ENCODE data around the gene HAGH. TPM values are rescaled to one million over a fixed set of nuclear protein-coding genes. Genes with fewer than 3 reads are reported as not detected.

HAGH gene
- total RNA-seq, 1 donor: 32.9 TPM

DNA sequence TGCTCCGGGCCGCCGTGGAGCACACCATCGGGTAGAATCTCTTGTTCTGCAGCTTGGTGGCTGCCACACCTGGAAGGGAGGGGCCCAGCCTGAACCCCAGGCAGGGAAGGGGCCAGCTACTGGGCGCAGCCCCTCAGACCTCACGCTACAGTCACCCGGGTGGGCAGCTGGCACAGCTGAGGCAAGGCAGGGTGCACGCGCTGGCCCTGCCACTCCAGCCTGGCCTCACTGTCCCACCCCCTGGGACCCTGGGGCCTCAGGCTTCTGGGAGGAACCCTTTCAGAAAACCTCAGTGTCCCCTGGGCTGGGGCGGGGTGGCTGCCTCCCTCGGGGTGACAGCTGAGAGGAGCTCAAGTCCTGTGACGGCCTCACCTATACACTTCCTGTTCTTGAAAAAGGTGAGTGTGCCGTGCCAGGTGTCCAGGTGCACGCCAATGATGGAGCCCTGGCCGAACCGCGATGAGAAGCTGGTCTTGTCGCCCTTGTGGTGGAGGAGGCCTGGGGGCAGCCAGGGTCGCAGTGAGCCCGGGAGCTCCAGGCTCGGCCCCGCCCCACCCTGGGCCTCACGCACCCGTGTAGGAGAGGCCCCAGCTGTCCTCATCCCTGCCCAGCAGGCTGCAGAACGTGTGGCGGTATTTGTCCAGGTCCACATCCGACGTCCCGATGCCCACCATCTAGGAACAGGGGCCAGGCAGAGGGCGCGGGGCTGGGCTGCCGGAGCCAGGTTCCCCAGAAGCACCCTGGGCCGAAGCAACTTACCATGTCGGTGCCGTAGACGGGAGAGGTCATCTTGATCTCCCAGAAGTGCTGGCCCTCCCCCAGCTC lies 49.0 kb downstream of the HAGH start:
- H2AFZ ChIP-seq (ENCODE audit: low read length): no peak overlapping the region
- H3K4me2 ChIP-seq (ENCODE audit: insufficient read depth, low read length): no peak overlapping the region
- DNase-seq (ENCODE audit: insufficient read length, low spot score, missing footprints): peak; percentile 86
- H3K27ac ChIP-seq (ENCODE audit: low read depth, low read length): no peak overlapping the region
- peaks cover 29% of the 10 kb centered on the region for H3K36me3 ChIP-seq (ENCODE audit: insufficient read depth, low read length)
- TF ChIP-seq, protein P1, sequence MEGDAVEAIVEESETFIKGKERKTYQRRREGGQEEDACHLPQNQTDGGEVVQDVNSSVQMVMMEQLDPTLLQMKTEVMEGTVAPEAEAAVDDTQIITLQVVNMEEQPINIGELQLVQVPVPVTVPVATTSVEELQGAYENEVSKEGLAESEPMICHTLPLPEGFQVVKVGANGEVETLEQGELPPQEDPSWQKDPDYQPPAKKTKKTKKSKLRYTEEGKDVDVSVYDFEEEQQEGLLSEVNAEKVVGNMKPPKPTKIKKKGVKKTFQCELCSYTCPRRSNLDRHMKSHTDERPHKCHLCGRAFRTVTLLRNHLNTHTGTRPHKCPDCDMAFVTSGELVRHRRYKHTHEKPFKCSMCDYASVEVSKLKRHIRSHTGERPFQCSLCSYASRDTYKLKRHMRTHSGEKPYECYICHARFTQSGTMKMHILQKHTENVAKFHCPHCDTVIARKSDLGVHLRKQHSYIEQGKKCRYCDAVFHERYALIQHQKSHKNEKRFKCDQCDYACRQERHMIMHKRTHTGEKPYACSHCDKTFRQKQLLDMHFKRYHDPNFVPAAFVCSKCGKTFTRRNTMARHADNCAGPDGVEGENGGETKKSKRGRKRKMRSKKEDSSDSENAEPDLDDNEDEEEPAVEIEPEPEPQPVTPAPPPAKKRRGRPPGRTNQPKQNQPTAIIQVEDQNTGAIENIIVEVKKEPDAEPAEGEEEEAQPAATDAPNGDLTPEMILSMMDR (IDR thresholded peaks at IDR 0.05; ENCODE audit: extremely low read depth, low read depth, low read length): no peak
- H4K20me1 ChIP-seq (ENCODE audit: insufficient read depth, low read length): peaks cover 36% of the 10 kb centered on the region
- H3K9me3 ChIP-seq (ENCODE audit: low read depth, low read length): no peaks in the 10 kb centered on the region
- no peak overlapping the region for H3K4me3 ChIP-seq (ENCODE audit: insufficient read depth, low read length)
- H3K4me1 ChIP-seq (ENCODE audit: insufficient read depth, low read length): peaks cover 21% of the 10 kb centered on the region
- H3K79me2 ChIP-seq (ENCODE audit: insufficient read depth, low read length): peaks cover 40% of the 10 kb centered on the region
- no peaks in the 10 kb centered on the region for H3K27me3 ChIP-seq (ENCODE audit: insufficient read depth, low read length)

- Histone ChIP-seq H3K4me1 (ENCODE audit: insufficient read depth, low read length) (peaks cover 27% of the 10 kb centered on the region), H3K4me3 (ENCODE audit: insufficient read depth, low read length) (no peak overlapping the region), H2AFZ (ENCODE audit: low read length) (no peak overlapping the region), H4K20me1 (ENCODE audit: insufficient read depth, low read length) (peaks cover 39% of the 10 kb centered on the region), H3K36me3 (ENCODE audit: insufficient read depth, low read length) (peaks cover 29% of the 10 kb centered on the region), H3K9me3 (ENCODE audit: low read depth, low read length) (no peaks in the 10 kb centered on the region), H3K27ac (ENCODE audit: low read depth, low read length) (no peak overlapping the region), H3K27me3 (ENCODE audit: insufficient read depth, low read length) (no peaks in the 10 kb centered on the region), H3K4me2 (ENCODE audit: insufficient read depth, low read length) (no peak overlapping the region), H3K79me2 (ENCODE audit: insufficient read depth, low read length) (peaks cover 46% of the 10 kb centered on the region)
- peak; percentile 77 for DNase-seq (ENCODE audit: insufficient read length, low spot score, missing footprints)
- TF ChIP-seq, protein P1 (IDR thresholded peaks at IDR 0.05; ENCODE audit: extremely low read depth, low read depth, low read length): no peak
These were observed 49.6 kb downstream of the HAGH start for GRCh38 chr16:1776991-1777374.

DNA sequence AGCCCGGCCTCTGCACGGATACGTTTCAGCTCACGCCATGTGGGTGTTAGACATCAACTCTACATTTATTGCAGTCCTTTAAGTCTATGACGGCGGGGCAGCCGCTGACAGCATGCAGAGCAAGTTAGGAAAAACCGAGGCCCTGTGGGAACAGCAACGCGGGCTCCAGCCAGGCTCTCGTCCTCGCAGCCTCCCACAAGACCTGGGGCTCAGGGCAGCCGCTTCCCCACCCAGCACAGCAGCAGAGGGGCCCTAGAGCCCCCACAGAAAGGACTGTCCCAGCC lies 50.0 kb downstream of the HAGH start:
- H3K79me2 ChIP-seq (ENCODE audit: insufficient read depth, low read length): peaks cover 49% of the 10 kb centered on the region
- TF ChIP-seq, protein P1 (IDR thresholded peaks at IDR 0.05; ENCODE audit: extremely low read depth, low read depth, low read length): no peak

GRCh38 chr16:1775846-1776671 lies 50.6 kb downstream of the HAGH start:
- Histone ChIP-seq H3K36me3 (ENCODE audit: insufficient read depth, low read length) (peaks cover 29% of the 10 kb centered on the region), H4K20me1 (ENCODE audit: insufficient read depth, low read length) (peaks cover 35% of the 10 kb centered on the region), H3K4me2 (ENCODE audit: insufficient read depth, low read length) (no peak overlapping the region), H3K4me1 (ENCODE audit: insufficient read depth, low read length) (peaks cover 23% of the 10 kb centered on the region), H3K79me2 (ENCODE audit: insufficient read depth, low read length) (peaks cover 46% of the 10 kb centered on the region), H2AFZ (ENCODE audit: low read length) (no peak overlapping the region), H3K4me3 (ENCODE audit: insufficient read depth, low read length) (no peak overlapping the region), H3K9me3 (ENCODE audit: low read depth, low read length) (no peaks in the 10 kb centered on the region), H3K27ac (ENCODE audit: low read depth, low read length) (no peak overlapping the region), H3K27me3 (ENCODE audit: insufficient read depth, low read length) (no peaks in the 10 kb centered on the region)
- TF ChIP-seq, protein P1 (IDR thresholded peaks at IDR 0.05; ENCODE audit: extremely low read depth, low read depth, low read length): no peak
- DNase-seq (ENCODE audit: insufficient read length, low spot score, missing footprints): peak; percentile 85

More for the DNA sequence above, 50.0 kb downstream of the HAGH start:
- Histone ChIP-seq H3K27me3 (ENCODE audit: insufficient read depth, low read length) (no peaks in the 10 kb centered on the region), H3K4me2 (ENCODE audit: insufficient read depth, low read length) (no peak overlapping the region), H3K27ac (ENCODE audit: low read depth, low read length) (no peak overlapping the region), H4K20me1 (ENCODE audit: insufficient read depth, low read length) (peaks cover 40% of the 10 kb centered on the region), H3K4me1 (ENCODE audit: insufficient read depth, low read length) (peaks cover 29% of the 10 kb centered on the region), H3K9me3 (ENCODE audit: low read depth, low read length) (no peaks in the 10 kb centered on the region), H3K4me3 (ENCODE audit: insufficient read depth, low read length) (no peak overlapping the region), H2AFZ (ENCODE audit: low read length) (no peak overlapping the region), H3K36me3 (ENCODE audit: insufficient read depth, low read length) (peaks cover 29% of the 10 kb centered on the region)
- peak; percentile 77 for DNase-seq (ENCODE audit: insufficient read length, low spot score, missing footprints)

Data from osteoblast (primary cell).